Endothelial cell of umbilical vein (primary cell): ENCODE data around the gene CPOX. TPM values are rescaled to one million over a fixed set of nuclear protein-coding genes. Genes with fewer than 3 reads are reported as not detected.

Source experiments
- BruUV-seq: library from RNA; stranded (reverse); fragments of 400-500 nt; replicated peaks from 2 replicates; lab custom pipeline; 2021; lab: Mats Ljungman, UMichigan
- CTCF ChIA-PET: fragments of 300-600, 350-600 bp; sonication (Branson Sonifier 250); formaldehyde crosslinking; loops from one replicate; lab custom pipeline; 2021; ENCODE audit warnings: antibody characterized with exemption, inconsistent platforms; lab: Charles Lee
- POLR2A ChIA-PET: fragments of 300-600, 350-600 bp; sonication (Branson Sonifier 250); formaldehyde crosslinking; loops from one replicate; lab custom pipeline; 2021; ENCODE audit warnings: antibody characterized with exemption, inconsistent platforms; lab: Charles Lee
- DNase-seq: peaks from one replicate; pipeline ENCODE4 v3.0.0-alpha.2; 2011; ENCODE audit warnings: low read depth, low spot score
- FAIRE-seq: peaks from 2 replicates; lab custom pipeline; 2011; peaks lifted over from hg19 to GRCh38; lab: Jason Lieb, UNC
- H2AFZ ChIP-seq: 2 replicates; pipeline ENCODE4 v1.6.0; 2012; ENCODE audit warnings: low read depth, low read length, control low read depth, inconsistent platforms
- H3K27ac ChIP-seq: 2 replicates; pipeline ENCODE4 v1.5.1; 2011; ENCODE audit warnings: low read depth, mild to moderate bottlenecking, control low read depth, low read length, moderate library complexity; ENCODE audit not compliant: insufficient read depth
- H3K27me3 ChIP-seq, 2 experiments: 2 replicates each; pipeline versions ENCODE4 v1.6.0 to v1.6.1; 2011; ENCODE audit warnings: low read length in 2 of 2, mixed read lengths in 1 of 2; ENCODE audit not compliant: control insufficient read depth in 2 of 2, insufficient read depth in 2 of 2
- H3K36me3 ChIP-seq, 2 experiments: 2 replicates in 1 of 2; 3 replicates in 1 of 2; pipeline ENCODE4 v1.5.1; 2011; ENCODE audit warnings: low read length in 2 of 2, mild to moderate bottlenecking in 1 of 2, moderate library complexity in 1 of 2; ENCODE audit not compliant: control insufficient read depth in 2 of 2, insufficient read depth in 2 of 2; ENCODE audit errors: extremely low read depth in 1 of 2
- H3K4me1 ChIP-seq: 3 replicates; pipeline ENCODE4 v1.5.1; 2011; ENCODE audit warnings: mild to moderate bottlenecking, low read length; ENCODE audit not compliant: control insufficient read depth, insufficient read depth; ENCODE audit errors: extremely low read depth
- H3K4me2 ChIP-seq: 2 replicates; pipeline ENCODE4 v1.6.1; 2011; ENCODE audit warnings: low read length, control low read depth, mixed read lengths; ENCODE audit not compliant: insufficient read depth
- H3K4me3 ChIP-seq, 3 experiments: fragments of 200-600 bp in 1 of 3; sonication (generic), shearing (Covaris generic) in 1 of 3; replicated peaks in 1 of 3; 2 replicates each; pipeline ENCODE4 v1.5.1; 2011 to 2016; ENCODE audit warnings: control low read depth in 3 of 3, low read length in 3 of 3, mild to moderate bottlenecking in 2 of 3, inconsistent platforms in 1 of 3, low read depth in 1 of 3, moderate library complexity in 1 of 3; ENCODE audit not compliant: insufficient read depth in 1 of 3
- H3K79me2 ChIP-seq: 2 replicates; pipeline ENCODE4 v1.6.0; 2012; ENCODE audit warnings: low read length, inconsistent platforms; ENCODE audit not compliant: control insufficient read depth, insufficient read depth
- H3K9ac ChIP-seq: replicated peaks from 2 replicates; pipeline ENCODE3; 2011; ENCODE audit warnings: low read length, control low read depth; ENCODE audit not compliant: insufficient read depth; ENCODE audit errors: extremely low read depth
- H3K9me1 ChIP-seq: replicated peaks from 3 replicates; pipeline ENCODE4 v1.6.0; 2011; ENCODE audit warnings: mild to moderate bottlenecking, low read length; ENCODE audit not compliant: control insufficient read depth, insufficient read depth; ENCODE audit errors: extremely low read depth
- H3K9me3 ChIP-seq: replicated peaks from 2 replicates; pipeline ENCODE4 v1.5.1; 2012; ENCODE audit warnings: low read length, inconsistent platforms; ENCODE audit not compliant: control insufficient read depth, insufficient read depth
- H4K20me1 ChIP-seq: replicated peaks from 2 replicates; pipeline ENCODE3; 2011; ENCODE audit warnings: mild to moderate bottlenecking, low read length; ENCODE audit not compliant: control insufficient read depth, insufficient read depth; ENCODE audit errors: extremely low read depth
- CTCF ChIP-seq, 2 donors: IDR thresholded peaks; 1 replicate in 1 of 2; 2 replicates in 1 of 2; pipeline ENCODE4 v1.5.1; 2011; ENCODE audit warnings: low read length in 2 of 2, mild to moderate bottlenecking in 2 of 2, moderate library complexity in 2 of 2, control low read depth in 1 of 2, inconsistent platforms in 1 of 2, low read depth in 1 of 2; ENCODE audit not compliant: insufficient read depth in 1 of 2; ENCODE audit errors: extremely low read depth in 1 of 2
- EZH2 ChIP-seq: IDR thresholded peaks from 2 replicates; pipeline ENCODE4 v1.6.1; 2012; ENCODE audit warnings: borderline replicate concordance, low read depth, mild to moderate bottlenecking, moderate library complexity, low read length, inconsistent platforms; ENCODE audit not compliant: severe bottlenecking
- FOS ChIP-seq: IDR thresholded peaks from 2 replicates; pipeline ENCODE4 v1.6.1; 2011; ENCODE audit warnings: mild to moderate bottlenecking, low read length, moderate library complexity, borderline replicate concordance; ENCODE audit not compliant: insufficient read depth
- GATA2 ChIP-seq: IDR thresholded peaks from 2 replicates; pipeline ENCODE4 v1.7.0; 2011; ENCODE audit warnings: low read depth, mild to moderate bottlenecking, moderate library complexity, mixed read lengths, low read length; ENCODE audit not compliant: insufficient read length, insufficient read depth
- MAX ChIP-seq: IDR thresholded peaks from 2 replicates; pipeline ENCODE4 v1.6.1; 2011; ENCODE audit not compliant: insufficient read depth, insufficient read length
- POLR2A ChIP-seq: IDR thresholded peaks from 2 replicates; pipeline ENCODE4 v1.6.1; 2012; ENCODE audit warnings: low read depth, mild to moderate bottlenecking, control low read depth, low read length
- POLR2AphosphoS5 ChIP-seq: IDR thresholded peaks from 2 replicates; pipeline ENCODE4 v1.6.1; 2012; ENCODE audit warnings: low read depth, mild to moderate bottlenecking, control low read depth, low read length, moderate library complexity; ENCODE audit not compliant: insufficient read depth
- dilution Hi-C: fragments of 300-500 bp; cut with MboI; formaldehyde crosslinking; loops from one replicate; pipeline ENCODE4 v1.15.0; 2019; ENCODE audit warnings: low sequenced_read_pairs; ENCODE audit not compliant: extremely low pct_ligation_motif_present
- intact Hi-C: fragments of 100-400 bp; cut with micrococcal nuclease; formaldehyde crosslinking; loops from one replicate; pipeline ENCODE4 v1.10.0; 2022
- polyA plus RNA-seq, 4 experiments: library from polyadenylated mRNA; depleted of rRNA in 3 of 4; stranded (reverse) in 3 of 4; unstranded in 1 of 4; fragments of >200 nt; gene quantifications; 2 replicates each; pipeline versions ENCODE4 v1.2.1 to v1.2.3, GENCODE V29; 2011 to 2012; ENCODE audit warnings: missing spikeins in 1 of 4
- total RNA-seq: library from RNA; stranded (reverse); gene quantifications from 2 replicates; pipeline ENCODE4 v1.2.3, GENCODE V29; 2021

The CPOX gene
- total and polyA plus RNA-seq, 2 donors (not counting 3 experiments of a cell fraction or from before 2014, with no cell fraction given), result 12.3 to 24.5 TPM

- POLR2A ChIA-PET, result no interaction called here
These were observed 5.3 kb downstream of the CPOX start for GRCh38 chr3:98588065-98588464.

GRCh38 chr3:98587654-98588053, 5.8 kb downstream of the CPOX start:
- Histone ChIP-seq H3K79me2 (peaks cover 3% of the 10 kb centered on the region), H4K20me1 (no peaks in the 10 kb centered on the region), H3K9me3 (no peaks in the 10 kb centered on the region), H3K4me3 (no peak overlapping the region), H3K27me3 (no peaks in the 10 kb centered on the region), H3K9ac (no peak overlapping the region), H3K4me1 (peaks cover 7% of the 10 kb centered on the region), H3K9me1 (no peaks in the 10 kb centered on the region), H3K27ac (no peak overlapping the region), H3K36me3 (peaks cover 0 to 2% of the 10 kb centered on the region in 2 experiments), H3K4me2 (no peak overlapping the region), H2AFZ (no peak overlapping the region)
- ChIA-PET POLR2A (no interaction called here), CTCF (interaction anchor here (0.9 to 3.2 kb wide), 4 partner anchors 9 to 254 kb away, joined by 3 to 13 read pairs (median 4); no protein-coding TSS in a partner anchor)
- intact Hi-C loops (no loop called here), dilution Hi-C loops (no loop called here)
- FAIRE-seq, result no peak
- no TSS peak for BruUV-seq
- TF ChIP-seq MAX, result no peak
- no peak for TF ChIP-seq GATA2
- no peak for TF ChIP-seq FOS
- no peak for TF ChIP-seq EZH2
- no peak for TF ChIP-seq POLR2AphosphoS5
- no peak for TF ChIP-seq POLR2A
- no peak for TF ChIP-seq CTCF (IDR thresholded peaks at IDR 0.05; ENCODE audit: extremely low read depth in 1 of 2, insufficient read depth in 1 of 2, low read depth in 1 of 2, low read length in 2 of 2)
- DNase-seq, result no peak

More at GRCh38 chr3:98588065-98588464, 5.3 kb downstream of the CPOX start:
- dilution Hi-C loops (no loop called here), intact Hi-C loops (no loop called here)
- DNase-seq (no peak), FAIRE-seq (no peak)
- no peak overlapping the region for H3K4me3 ChIP-seq
- no peak overlapping the region for H2AFZ ChIP-seq
- peaks cover 10% of the 10 kb centered on the region for H3K4me1 ChIP-seq
- peaks cover 0 to 2% of the 10 kb centered on the region in 2 experiments for H3K36me3 ChIP-seq
- TF ChIP-seq FOS, result no peak
- peak; percentile 8 to 15 for TF ChIP-seq CTCF (IDR thresholded peaks at IDR 0.05; ENCODE audit: extremely low read depth in 1 of 2, insufficient read depth in 1 of 2, low read depth in 1 of 2, low read length in 2 of 2)
- H3K27me3 ChIP-seq, result no peaks in the 10 kb centered on the region
- H4K20me1 ChIP-seq, result no peaks in the 10 kb centered on the region
- no peak overlapping the region for H3K4me2 ChIP-seq
- peaks cover 6% of the 10 kb centered on the region for H3K79me2 ChIP-seq
- no peak overlapping the region for H3K27ac ChIP-seq
- no peaks in the 10 kb centered on the region for H3K9me3 ChIP-seq
- no peaks in the 10 kb centered on the region for H3K9me1 ChIP-seq
- no peak overlapping the region for H3K9ac ChIP-seq
- no TSS peak for BruUV-seq
- CTCF ChIA-PET, result interaction anchor here (1.5 to 3.2 kb wide), 4 partner anchors 10 to 255 kb away, joined by 3 to 13 read pairs (median 4); no protein-coding TSS in a partner anchor
